HS-27A (cell line): ENCODE measurements around the gene HERPUD1.
"Not testable (repeated sequence)": the region's sequence is repeated elsewhere in the genome, so short reads cannot be mapped to it uniquely, and the experiment has no call there.

Experiments used
- DNase-seq: peaks from one replicate; pipeline ENCODE4 v3.0.0-alpha.2; 2012; ENCODE audit warnings: low read depth, missing footprints

HERPUD1 gene

DNA sequence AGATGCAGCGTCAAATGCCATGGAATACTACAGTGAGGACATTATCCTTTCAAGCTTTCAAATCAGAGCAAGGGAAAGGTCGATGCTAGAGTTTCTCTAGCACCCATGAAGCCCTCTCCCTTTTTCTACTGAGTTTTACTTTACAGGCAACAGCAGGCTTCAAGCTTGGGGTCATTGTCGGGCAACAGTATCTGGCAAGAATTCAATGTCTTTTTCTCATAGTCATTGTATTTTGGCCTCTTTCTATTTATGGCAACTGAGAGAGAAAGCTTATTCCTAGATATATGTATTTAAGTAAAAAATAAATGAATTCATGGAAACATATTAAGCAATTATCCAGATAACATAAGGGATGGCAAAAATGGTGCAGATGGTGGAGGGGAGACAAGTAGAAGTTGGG is 29.4 kb downstream of the HERPUD1 start:
- no peak for DNase-seq

DNA sequence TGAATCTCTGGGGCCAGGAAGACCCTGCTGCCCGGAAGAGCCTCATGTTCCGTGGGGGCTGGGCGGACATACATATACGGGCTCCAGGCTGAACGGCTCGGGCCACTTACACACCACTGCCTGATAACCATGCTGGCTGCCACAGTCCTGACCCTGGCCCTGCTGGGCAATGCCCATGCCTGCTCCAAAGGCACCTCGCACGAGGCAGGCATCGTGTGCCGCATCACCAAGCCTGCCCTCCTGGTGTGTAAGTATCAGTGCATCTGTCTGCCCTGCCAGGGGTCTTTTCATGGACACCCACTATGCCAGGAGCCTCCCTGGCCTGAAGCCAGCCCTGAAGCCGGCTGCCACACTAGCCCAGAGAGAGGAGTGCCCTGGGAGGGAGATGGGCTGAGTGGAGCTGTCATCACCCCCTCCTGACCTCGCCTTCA is 29.9 kb downstream of the HERPUD1 start, which contains the start of gene CETP:
CETP (plus strand) TSS at position 100 of the 431 bp plus-strand sequence; CDS start at position 130, 30 bp downstream.
- DNase-seq, result no peak

DNA sequence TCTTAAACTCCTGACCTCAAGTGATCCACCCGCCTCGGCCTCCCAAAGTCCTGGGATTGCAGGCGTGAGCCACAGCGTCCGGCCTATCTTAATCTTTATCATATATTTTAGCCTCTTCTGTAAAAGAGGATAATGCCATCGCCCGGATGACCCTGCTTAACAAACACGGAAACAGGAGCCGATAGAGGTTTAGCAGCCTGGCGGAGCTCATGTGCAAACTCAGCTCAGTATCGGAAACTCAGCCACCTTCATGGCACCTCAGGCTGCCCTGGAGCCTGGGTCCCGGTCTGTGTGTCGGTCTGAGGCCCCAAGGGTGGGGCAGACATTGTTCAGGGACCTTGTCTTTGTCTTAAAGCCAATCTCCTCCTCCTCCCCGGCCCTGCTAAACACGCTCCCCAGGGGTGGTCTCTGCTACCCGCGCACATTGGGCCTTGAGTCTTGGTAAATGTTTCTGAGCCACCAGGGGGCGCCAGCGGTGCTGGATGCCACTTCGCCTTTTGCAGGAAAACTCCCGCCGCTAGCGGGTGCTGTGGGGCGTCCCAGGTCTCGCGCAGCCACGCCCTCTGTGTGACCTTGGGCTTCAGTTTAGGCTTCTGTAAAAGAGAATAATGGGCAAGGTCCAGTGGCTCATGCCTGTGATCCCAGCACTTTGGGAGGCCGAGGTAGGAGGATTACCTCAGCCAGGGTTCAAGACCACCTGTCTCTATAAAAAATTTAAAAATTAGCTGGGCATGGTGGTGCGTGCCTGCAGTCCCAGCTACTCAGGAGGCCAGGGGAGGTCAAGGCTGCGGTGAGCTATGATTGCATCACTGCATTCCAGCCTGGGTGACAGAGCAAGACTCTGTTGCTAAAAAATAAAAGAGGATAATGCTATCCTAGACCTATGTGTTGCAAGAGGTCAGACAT is 32.6 kb downstream of the HERPUD1 start:
- no peak for DNase-seq

DNA sequence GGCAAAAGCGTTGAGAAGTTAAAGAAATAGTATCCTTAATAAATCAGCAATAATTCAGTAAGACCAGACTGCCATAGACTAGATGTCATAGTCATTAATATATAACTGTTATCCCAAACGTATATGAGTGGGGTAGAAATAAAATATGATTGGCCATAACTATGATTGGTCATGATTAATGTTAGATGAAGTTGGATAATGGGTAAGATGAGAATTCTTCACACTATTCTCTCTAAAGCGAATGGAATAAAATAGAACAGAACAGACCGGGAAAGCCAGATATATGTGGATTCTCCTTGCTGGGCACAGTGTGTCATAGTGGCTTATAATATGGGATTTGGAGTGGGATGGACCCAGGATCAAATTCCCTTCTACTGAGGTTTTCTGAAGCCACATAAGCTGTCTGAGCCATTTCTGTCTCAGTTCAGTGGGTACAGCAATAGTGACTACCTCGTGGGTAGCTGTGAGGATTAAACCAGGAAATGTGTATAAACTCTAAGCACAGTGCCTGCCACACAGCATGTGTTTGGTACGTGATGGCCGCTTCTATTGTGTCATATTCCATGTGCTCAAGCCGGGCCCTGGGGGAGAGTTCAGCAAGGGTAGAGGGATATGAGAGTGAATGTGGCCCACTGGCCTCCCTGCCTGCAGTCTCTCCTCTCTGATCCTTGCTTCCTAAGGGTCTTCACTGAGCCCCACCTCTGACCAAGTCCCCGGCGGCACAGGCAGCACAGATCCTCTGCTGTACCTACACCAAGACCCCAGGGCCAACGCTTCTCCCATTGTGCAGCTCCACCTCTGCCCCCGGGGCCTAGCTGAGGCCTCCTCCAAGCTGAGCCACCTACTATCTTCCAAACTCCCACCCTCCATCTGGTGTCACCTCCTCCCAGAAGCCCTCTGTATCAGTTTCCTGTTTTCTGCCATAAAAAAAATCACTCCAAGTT is 33.5 kb downstream of the HERPUD1 start:
- DNase-seq, result no peak

DNA sequence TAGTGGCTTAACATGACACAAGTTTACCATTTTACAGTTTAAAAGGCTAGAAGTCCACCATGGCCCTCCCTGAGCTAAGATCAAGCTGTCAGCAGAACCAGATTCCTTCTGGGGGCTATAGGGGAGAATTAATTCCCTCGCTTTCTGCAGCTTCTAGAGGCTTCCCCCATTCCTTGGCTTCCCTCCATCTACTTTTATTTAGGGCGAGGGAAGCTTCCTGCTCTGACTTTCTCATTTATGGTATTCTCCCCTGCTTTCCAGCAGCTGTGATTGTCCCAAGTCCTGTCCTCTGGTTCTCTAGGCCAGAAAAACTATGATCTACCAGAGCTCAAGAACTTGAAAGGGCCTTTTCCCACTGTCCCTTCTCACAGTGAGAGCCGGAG is 34.1 kb downstream of the HERPUD1 start:
- DNase-seq, result no peak

DNA sequence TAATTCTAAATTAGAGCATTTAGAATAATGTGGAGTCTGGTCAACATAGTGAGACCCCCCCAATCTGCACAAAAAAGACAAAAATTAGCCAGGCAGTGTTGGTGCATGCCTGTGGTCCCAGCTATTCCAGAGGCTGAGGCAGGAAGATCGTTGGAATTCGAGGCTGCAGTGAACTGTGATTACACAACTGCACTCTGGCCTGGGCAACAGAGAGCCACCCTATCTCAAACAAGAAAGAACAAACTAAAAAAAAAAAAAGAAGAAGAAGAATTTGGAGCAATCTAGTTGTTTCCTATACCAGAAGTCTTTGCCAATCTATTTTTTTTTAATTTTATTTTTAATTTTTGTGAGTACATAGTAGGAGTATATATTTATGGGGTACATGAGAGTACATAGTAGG is 35.8 kb downstream of the HERPUD1 start:
- DNase-seq, result no peak

DNA sequence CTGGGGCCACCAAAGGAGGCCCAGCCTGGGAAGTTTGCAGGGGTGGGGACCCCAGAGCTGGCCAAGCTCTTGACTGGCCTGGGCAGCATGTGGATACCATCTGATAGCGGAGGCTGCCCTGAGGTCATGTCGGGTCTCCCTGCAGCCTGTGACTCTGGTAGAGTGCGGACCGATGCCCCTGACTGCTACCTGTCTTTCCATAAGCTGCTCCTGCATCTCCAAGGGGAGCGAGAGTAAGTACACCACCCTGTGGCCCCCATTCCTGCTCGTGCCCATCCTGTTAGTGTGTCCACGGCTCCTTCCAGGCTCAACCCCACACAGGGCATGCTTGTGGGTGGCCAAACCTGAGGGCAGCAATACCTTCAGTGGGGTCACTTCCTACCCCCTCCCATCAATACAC is 37.8 kb downstream of the HERPUD1 start:
- DNase-seq, result no peak

DNA sequence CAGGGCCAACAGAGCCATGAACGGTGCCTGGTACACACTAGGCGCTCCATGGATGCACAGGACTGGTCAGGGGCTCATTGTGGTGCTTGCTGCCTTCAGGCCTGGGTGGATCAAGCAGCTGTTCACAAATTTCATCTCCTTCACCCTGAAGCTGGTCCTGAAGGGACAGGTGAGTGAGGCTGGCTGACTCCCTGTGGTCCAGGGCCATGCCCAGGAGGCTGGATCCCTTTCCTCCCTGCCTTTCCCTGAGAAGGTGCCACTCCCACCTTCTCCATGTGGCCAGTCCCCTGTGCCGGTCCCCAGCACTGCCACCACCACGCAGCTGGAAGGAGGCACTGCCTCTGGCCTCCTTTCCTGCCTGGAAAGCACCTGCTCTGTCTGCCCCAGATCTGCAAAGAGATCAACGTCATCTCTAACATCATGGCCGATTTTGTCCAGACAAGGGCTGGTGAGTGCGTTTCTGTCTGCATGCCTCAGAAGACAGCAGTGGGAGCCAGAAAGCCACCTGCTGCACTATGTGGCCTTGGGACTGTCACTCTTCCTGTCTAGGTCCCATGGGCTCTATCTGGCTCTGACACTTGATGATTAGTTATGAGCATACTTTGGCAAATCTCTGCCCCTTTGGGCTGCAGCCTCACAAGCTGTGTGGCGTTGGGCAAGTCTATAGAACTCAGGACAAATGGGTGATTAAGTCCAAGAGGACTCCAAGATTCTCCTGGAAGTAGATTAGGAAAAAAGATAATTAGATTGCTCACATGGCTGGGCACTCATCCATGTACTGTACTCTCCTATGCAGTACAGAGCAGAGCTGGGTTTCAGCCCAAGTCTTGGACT is 39.2 kb downstream of the HERPUD1 start:
- DNase-seq, result no peak

DNA sequence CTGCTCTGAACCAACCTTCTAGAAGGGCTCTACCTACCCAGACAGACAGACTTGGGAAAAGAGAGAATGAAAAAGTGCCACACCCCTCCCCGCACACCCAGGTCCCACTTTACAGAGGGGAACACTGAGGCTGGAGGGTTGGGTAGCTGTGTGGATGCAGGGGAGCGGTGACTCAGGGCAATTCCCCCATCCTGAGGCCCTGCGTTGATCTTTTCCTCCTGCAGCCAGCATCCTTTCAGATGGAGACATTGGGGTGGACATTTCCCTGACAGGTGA is 39.8 kb downstream of the HERPUD1 start:
- DNase-seq, result no peak

DNA sequence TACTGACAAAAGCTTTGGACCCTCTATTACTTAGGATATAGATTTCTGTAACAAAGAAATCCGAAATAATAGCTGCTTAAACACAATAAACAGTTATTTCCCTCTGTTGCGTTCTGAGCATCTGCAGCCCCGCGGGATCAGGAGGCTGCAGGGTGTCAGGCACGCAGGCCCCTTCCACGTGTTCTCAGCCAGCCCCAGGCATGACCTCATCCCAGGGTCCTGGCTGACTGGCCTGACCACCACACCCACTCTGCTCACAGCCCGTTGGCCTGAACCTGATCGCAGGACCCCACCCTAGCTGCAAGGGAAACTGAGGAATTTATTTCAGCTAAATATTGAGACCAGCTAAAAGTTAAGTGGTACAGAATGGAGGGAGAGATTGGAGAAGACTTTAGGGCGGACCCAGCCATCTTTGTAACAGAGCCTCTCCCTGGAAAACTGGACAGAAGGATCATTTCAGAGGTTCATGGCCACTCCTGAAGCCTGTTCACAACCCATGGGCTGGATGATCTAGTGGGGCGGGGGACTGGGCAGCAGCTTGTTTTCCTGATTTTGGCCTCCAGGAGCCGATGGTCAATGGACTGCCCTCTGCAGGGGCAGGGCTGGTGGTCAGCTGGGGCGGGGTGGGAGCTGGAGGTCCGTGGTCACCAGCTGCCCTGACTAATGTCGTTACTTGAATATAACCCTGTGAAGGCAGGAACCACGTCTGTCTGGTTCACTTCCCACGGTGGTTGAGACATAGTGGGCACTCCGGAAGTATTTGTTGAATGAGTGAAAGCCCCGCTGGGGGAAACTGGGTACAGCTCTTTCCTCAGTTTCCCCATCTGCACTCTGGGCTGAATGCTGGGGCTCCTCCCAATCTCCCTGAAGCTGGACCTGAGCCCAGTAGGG is 40.7 kb downstream of the HERPUD1 start:
- no peak for DNase-seq

DNA sequence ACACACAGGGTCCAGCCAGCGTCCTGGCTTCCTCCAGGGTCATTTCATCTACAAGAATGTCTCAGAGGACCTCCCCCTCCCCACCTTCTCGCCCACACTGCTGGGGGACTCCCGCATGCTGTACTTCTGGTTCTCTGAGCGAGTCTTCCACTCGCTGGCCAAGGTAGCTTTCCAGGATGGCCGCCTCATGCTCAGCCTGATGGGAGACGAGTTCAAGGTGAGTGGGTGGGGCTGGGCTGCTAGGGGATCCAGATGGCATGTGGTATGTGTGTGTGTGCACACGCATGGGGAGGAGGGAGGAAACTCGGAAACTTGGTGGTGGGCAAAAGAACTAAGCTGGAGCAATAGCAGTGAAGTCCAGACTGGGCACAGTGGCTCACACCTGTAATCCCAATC is 41.4 kb downstream of the HERPUD1 start:
- no peak for DNase-seq

DNA sequence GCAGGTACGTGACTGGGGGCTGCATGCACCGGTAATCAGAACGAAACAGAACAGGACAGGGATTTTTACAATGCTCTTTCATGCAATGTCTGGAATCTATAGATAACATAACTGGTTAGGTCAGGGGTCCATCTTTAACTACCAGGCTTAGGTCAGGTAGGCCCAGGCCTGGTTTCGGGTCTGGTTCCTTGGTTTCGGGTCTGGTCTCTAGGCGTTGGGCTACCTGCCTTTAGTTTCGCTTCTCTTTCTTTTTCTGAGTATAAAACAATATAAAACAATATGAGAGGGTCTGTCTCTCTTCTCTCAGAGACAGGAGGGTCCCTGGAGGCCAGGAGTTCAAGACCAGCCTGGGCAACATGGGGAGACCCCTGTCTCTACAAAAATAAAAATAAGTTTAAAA is 42.0 kb downstream of the HERPUD1 start:
- DNase-seq, result not testable (repeated sequence)

DNA sequence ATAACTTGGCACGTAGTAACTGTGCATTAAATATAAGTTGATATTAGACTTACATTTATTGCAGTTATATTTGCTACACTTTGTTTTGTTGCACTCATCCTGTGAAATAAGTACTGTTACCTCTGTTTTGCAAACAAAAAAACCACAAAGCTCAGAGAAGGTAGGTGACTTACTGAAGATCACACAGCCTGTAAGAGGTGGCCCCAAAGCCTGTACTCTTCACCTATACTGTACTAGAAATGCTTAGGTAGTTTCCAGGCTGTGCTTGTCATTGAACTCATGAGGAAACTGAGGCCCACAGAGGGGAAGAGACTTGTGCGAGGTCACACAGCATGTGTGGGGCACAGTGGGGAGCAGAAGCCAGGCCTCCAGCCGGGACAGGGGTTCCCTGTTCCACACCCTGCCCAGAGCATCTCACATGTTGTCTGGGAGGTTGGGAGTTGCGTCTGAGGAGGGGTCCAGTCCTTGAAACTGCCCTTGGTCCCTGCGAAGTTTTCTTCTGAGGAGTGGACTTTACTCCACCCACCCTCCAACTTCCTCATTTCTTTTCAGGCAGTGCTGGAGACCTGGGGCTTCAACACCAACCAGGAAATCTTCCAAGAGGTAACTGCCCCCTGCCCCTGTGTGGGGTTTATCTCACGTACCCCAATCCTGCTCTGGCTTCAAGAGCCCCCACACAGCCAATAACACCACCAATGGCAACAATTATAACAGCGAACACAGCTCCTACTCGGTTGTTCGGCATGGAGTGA is 42.8 kb downstream of the HERPUD1 start:
- no peak for DNase-seq

DNA sequence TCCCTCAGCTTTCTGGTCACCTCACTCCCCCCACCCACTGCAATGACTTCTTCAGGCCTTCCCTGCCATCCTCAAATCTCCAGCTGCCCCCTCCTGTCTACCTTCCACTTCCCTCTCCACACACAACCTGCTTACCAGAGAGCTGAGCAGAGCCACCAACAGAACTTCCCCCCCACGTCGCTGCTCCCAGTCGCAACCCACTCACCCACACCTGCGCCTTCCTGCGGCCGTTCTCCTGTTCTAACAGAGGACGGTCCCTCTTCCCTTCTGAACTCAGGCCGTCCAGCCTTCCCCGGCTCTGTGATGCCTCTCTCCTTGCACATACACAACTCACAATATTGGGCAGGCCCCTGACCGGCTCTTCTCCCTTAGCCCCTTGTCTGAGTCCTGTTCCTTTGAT is 43.8 kb downstream of the HERPUD1 start:
- no peak for DNase-seq

DNA sequence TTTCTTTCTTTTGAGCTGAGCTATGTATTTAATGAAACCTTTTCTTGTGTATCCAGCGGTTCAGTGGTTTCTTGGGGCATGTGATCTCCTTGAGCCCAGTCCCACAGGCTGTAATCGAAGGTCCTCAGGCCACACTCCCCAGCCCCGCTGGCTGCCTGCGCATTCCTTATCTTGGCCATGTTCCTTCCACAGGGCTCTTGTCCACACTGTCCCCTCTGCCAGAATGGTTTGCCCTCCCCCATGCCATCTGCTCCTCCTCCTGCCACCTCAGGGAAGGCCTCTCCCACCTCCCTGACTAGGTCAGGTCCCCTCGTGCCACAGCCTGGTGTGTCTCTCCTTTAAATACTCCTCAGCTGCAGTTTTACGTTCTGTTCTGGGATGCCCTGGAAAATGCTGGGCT is 45.3 kb downstream of the HERPUD1 start:
- DNase-seq, result no peak

DNA sequence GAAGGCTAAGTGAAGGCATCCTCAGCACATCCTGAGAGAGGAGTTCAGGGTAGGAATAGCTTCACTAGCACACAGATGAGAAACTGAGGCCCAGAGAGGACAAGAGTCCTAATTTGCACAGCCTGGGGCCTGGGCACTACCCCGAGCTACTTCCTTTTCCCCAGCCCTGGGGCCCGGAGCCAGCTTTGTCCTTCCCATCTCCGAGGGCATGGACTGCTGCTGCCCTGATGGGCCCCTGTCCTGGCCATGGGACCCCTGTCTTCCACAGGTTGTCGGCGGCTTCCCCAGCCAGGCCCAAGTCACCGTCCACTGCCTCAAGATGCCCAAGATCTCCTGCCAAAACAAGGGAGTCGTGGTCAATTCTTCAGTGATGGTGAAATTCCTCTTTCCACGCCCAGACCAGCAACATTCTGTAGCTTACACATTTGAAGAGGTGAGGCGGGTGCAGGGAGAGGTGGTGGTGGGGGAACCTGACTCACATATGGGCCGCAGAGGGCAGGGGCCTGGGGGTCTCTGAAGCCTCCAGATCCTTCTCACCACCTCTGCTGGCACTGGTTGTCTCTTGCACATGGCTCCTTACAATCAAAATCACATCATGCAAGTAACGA is 46.0 kb downstream of the HERPUD1 start:
- DNase-seq, result no peak

DNA sequence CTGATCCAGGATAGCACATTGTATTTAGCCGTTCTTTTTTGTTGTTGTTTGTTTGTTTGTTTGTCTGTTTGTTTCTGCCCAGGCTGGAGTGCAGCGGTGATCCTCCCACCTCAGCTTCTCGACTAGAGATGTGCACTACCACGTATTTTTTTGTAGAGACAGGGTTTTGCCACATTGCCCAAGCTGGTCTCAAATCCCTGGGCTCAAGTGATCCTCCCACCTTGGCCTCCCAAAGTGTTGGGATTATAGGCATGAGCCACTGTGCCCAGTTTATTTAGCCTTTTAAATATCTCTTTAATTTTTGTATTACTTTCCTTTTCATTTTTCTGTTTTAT is 48.2 kb downstream of the HERPUD1 start:
- no peak for DNase-seq

DNA sequence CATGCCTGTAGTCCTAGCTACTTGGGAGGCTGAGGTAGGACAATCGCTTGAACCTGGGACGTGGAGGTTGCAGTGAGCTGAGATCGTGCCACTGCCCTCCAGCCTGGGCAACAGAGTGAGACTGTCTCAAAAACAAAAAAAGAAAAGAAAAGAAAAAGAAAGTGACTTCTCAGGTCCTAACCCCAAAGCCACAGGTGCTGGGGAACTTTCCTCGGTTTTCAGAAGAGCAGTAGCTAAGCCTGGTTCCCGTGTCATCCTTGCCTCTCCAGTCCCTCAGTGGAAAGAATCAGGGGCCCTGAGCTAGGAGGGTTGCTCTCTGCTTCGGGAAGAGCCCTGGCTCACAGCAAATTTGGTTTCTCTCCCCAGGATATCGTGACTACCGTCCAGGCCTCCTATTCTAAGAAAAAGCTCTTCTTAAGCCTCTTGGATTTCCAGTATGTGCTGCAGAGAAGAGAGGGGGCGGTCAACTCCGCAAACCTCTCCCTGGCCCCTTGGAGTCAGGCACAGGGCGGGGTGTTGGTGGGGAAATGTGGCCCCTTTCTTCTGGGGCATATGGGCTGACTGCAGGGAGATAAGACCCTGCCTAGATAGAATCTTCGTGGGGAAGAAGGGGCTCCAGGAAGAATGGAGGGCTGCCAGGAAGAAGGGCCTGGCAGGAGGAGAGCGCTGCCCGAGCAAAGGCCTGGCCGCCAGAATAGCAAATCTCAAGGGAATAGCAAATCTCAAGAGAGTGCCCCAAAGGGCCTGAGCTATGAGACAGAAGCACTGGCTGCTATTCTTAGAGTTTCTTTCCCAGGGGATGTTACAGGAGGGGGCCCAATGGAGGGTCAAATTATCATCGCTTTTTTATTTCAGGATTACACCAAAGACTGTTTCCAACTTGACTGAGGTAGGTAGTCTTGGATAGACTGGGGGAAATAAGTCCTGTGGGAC is 49.1 kb downstream of the HERPUD1 start:
- no peak for DNase-seq

DNA sequence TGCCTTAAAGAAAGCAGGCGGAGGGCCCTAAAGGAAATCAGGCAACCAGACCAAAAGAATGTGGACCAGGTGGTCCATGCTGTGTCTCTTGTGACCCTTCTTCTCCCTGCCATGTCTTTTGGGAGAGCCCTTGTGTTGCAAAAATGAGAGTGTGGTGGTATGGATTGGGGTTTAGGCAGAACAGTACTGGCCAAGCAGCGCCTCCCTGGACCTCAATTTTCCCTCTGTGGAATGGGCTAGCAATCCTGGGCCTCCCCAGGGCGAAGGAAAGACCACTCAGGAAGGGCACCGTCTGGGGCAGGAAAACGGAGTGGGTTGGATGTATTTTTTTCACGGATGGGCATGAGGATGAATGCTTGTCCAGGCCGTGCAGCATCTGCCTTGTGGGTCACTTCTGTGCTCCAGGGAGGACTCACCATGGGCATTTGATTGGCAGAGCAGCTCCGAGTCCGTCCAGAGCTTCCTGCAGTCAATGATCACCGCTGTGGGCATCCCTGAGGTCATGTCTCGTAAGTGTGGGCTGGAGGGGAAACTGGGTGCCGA is 49.9 kb downstream of the HERPUD1 start:
- no peak for DNase-seq
